ENCODE measurements around the gene TMEM198.

TMEM198 gene

GRCh38 chr2:219527076-219527394 is 16.8 kb upstream of the TMEM198 start:
- TF ChIP-seq EZH2phosphoT487 (IDR thresholded peaks at IDR 0.05; ENCODE audit: borderline replicate concordance, low read length) (no peak), CTCF (IDR thresholded peaks at IDR 0.05; ENCODE audit: low read depth, low read length, poor library complexity, severe bottlenecking) (no peak)
- Histone ChIP-seq H3K4me1 (ENCODE audit: control insufficient read depth, low read length) (no peaks in the 10 kb centered on the region), H3K27ac (ENCODE audit: low read depth, low read length) (no peak overlapping the region), H3K79me2 (ENCODE audit: control insufficient read depth, low read length) (no peaks in the 10 kb centered on the region), H3K4me2 (ENCODE audit: low read length) (no peak overlapping the region), H3K36me3 (ENCODE audit: control insufficient read depth, low read length) (no peaks in the 10 kb centered on the region), H3K4me3 (ENCODE audit: low read length) (no peak overlapping the region), H3K9me2 (replicated peaks; ENCODE audit: control insufficient read depth, low read length) (no peaks in the 10 kb centered on the region), H3K27me3 (ENCODE audit: control insufficient read depth, low read length) (peaks cover 82% of the 10 kb centered on the region), H4K20me1 (ENCODE audit: control insufficient read depth, insufficient read depth, low read depth, low read length) (0 out of 2 replicates have a peak, but pooled peaks cover 4% of the 10 kb centered on the region), H3F3A (ENCODE audit: control insufficient read depth, insufficient read depth) (no peaks in the 10 kb centered on the region), H3K9me3 (ENCODE audit: control insufficient read depth, insufficient read depth, low read length) (no peaks in the 10 kb centered on the region)

GRCh38 chr2:219527472-219527871 is 16.4 kb upstream of the TMEM198 start:
- H4K20me1 ChIP-seq (ENCODE audit: control insufficient read depth, insufficient read depth, low read depth, low read length): 0 out of 2 replicates have a peak, but pooled peaks cover 4% of the 10 kb centered on the region
- H3K27ac ChIP-seq (ENCODE audit: low read depth, low read length): no peak overlapping the region
- no peaks in the 10 kb centered on the region for H3F3A ChIP-seq (ENCODE audit: control insufficient read depth, insufficient read depth)
- no peak overlapping the region for H3K4me2 ChIP-seq (ENCODE audit: low read length)
- no peaks in the 10 kb centered on the region for H3K4me1 ChIP-seq (ENCODE audit: control insufficient read depth, low read length)
- peaks cover 86% of the 10 kb centered on the region for H3K27me3 ChIP-seq (ENCODE audit: control insufficient read depth, low read length)
- no peaks in the 10 kb centered on the region for H3K79me2 ChIP-seq (ENCODE audit: control insufficient read depth, low read length)
- H3K4me3 ChIP-seq (ENCODE audit: low read length): no peak overlapping the region
- H3K9me2 ChIP-seq (replicated peaks; ENCODE audit: control insufficient read depth, low read length): no peaks in the 10 kb centered on the region
- H3K36me3 ChIP-seq (ENCODE audit: control insufficient read depth, low read length): no peaks in the 10 kb centered on the region
- TF ChIP-seq CTCF (IDR thresholded peaks at IDR 0.05; ENCODE audit: low read depth, low read length, poor library complexity, severe bottlenecking) (no peak), EZH2phosphoT487 (IDR thresholded peaks at IDR 0.05; ENCODE audit: borderline replicate concordance, low read length) (no peak)
- H3K9me3 ChIP-seq (ENCODE audit: control insufficient read depth, insufficient read depth, low read length): no peaks in the 10 kb centered on the region

DNA sequence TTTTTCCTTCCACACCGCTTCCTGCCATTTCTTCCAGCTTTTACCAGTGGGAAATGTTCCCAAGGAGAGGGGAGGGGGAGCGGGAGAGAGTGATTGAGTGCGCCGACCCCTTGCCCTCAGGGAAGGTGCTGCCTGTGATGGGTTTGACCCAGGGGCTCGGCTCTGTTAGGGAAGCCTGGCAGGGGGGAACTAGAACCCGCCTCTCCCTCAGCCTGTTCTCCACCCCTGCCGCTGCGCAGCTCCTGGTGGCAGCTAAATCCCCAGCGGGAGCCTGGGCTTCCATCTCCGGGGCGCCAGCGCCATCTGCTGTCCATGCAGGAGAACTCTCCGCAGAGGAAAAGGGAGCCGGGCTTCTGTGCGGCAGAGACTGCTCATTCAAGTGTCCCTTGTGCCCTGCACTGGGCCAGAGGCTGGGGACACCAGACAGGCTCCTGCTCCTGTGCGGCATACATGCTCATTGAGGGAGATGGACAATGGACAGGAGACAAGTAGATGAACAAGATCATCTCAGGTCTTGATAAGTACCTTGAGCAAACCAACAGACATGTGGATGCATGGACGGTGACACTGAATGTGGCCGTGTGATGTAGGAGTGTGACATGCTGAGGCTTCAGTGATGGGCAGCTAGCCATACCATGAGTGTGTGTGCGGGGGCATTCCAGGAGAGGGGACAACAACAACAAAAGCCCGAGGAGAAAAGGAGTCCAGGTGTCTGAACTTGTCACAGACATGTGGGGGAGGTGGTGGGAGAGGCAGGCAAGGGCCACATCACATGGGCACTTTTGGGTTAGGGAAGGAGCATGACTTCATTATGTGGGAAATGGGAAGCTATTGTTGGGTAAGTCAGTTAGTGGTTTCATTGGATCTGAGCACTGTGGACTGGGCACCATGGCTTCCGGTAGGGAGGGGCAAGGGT is 13.5 kb upstream of the TMEM198 start:
- H3K4me1 ChIP-seq (ENCODE audit: control insufficient read depth, low read length): no peaks in the 10 kb centered on the region
- H4K20me1 ChIP-seq (ENCODE audit: control insufficient read depth, insufficient read depth, low read depth, low read length): 0 out of 2 replicates have a peak, but pooled peaks cover 4% of the 10 kb centered on the region
- H3K79me2 ChIP-seq (ENCODE audit: control insufficient read depth, low read length): no peaks in the 10 kb centered on the region
- H3K36me3 ChIP-seq (ENCODE audit: control insufficient read depth, low read length): no peaks in the 10 kb centered on the region
- TF ChIP-seq CTCF (IDR thresholded peaks at IDR 0.05; ENCODE audit: low read depth, low read length, poor library complexity, severe bottlenecking) (peak; percentile 84), EZH2phosphoT487 (IDR thresholded peaks at IDR 0.05; ENCODE audit: borderline replicate concordance, low read length) (no peak)
- H3K9me3 ChIP-seq (ENCODE audit: control insufficient read depth, insufficient read depth, low read length): no peaks in the 10 kb centered on the region
- H3K27ac ChIP-seq (ENCODE audit: low read depth, low read length): no peak overlapping the region
- H3K4me3 ChIP-seq (ENCODE audit: low read length): no peak overlapping the region
- no peaks in the 10 kb centered on the region for H3K9me2 ChIP-seq (replicated peaks; ENCODE audit: control insufficient read depth, low read length)
- H3K27me3 ChIP-seq (ENCODE audit: control insufficient read depth, low read length): peaks cover 64% of the 10 kb centered on the region
- H3F3A ChIP-seq (ENCODE audit: control insufficient read depth, insufficient read depth): no peaks in the 10 kb centered on the region
- no peak overlapping the region for H3K4me2 ChIP-seq (ENCODE audit: low read length)

All from DOHH2 (cell line).